ENCODE results near the gene SUPT4H1.

The SUPT4H1 gene

DNA sequence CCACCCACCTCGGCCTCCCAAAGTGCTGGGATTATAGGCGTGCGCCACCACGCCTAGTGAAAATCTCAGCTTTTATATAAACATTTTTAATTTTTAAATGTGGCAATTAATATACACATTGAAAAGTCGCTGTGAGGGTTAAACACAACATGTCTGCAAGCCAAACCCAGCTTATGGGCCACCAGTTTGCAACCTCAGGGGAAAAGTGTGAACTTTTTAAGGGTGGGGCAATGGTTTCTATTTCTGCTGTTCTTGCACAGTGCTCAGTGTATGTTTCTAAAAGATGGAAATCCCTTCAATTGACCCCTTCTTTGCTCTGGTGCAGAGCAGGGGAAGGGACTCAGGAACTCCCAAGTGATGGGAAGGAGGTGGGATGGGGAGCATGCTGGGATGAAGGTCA is 18.3 kb upstream of the SUPT4H1 start:
- Histone ChIP-seq H3K36me3 (ENCODE audit: insufficient read depth, low read length) (no peaks in the 10 kb centered on the region), H3K27me3 (ENCODE audit: insufficient read depth, low read length, poor library complexity) (no peaks in the 10 kb centered on the region), H3K4me2 (ENCODE audit: insufficient read depth, low read length) (no peak overlapping the region), H3K9me3 (ENCODE audit: insufficient read depth, low read length, severe bottlenecking) (no peaks in the 10 kb centered on the region), H3K27ac (ENCODE audit: low read length) (no peak overlapping the region), H3K9ac (ENCODE audit: low read depth, low read length) (no peak overlapping the region), H2AFZ (ENCODE audit: low read depth, low read length) (no peak overlapping the region), H3K4me1 (ENCODE audit: insufficient read depth, low read length) (no peaks in the 10 kb centered on the region), H4K20me1 (ENCODE audit: insufficient read depth, low read length) (no peaks in the 10 kb centered on the region), H3K4me3 (ENCODE audit: low read depth in 1 of 2, low read length in 2 of 2) (no peak overlapping the region), H3K79me2 (ENCODE audit: insufficient read depth, low read length) (no peaks in the 10 kb centered on the region)
- ATAC-seq (ENCODE audit: insufficient read depth, low read depth) (no peak), DNase-seq (no peak)
- no peak for TF ChIP-seq EZH2 (IDR thresholded peaks at IDR 0.05; ENCODE audit: borderline replicate concordance, low read depth, low read length, severe bottlenecking)
- TF ChIP-seq, protein P1, sequence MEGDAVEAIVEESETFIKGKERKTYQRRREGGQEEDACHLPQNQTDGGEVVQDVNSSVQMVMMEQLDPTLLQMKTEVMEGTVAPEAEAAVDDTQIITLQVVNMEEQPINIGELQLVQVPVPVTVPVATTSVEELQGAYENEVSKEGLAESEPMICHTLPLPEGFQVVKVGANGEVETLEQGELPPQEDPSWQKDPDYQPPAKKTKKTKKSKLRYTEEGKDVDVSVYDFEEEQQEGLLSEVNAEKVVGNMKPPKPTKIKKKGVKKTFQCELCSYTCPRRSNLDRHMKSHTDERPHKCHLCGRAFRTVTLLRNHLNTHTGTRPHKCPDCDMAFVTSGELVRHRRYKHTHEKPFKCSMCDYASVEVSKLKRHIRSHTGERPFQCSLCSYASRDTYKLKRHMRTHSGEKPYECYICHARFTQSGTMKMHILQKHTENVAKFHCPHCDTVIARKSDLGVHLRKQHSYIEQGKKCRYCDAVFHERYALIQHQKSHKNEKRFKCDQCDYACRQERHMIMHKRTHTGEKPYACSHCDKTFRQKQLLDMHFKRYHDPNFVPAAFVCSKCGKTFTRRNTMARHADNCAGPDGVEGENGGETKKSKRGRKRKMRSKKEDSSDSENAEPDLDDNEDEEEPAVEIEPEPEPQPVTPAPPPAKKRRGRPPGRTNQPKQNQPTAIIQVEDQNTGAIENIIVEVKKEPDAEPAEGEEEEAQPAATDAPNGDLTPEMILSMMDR (IDR thresholded peaks at IDR 0.05; ENCODE audit: borderline replicate concordance, extremely low read depth, low read length, poor library complexity, severe bottlenecking), result no peak

DNA sequence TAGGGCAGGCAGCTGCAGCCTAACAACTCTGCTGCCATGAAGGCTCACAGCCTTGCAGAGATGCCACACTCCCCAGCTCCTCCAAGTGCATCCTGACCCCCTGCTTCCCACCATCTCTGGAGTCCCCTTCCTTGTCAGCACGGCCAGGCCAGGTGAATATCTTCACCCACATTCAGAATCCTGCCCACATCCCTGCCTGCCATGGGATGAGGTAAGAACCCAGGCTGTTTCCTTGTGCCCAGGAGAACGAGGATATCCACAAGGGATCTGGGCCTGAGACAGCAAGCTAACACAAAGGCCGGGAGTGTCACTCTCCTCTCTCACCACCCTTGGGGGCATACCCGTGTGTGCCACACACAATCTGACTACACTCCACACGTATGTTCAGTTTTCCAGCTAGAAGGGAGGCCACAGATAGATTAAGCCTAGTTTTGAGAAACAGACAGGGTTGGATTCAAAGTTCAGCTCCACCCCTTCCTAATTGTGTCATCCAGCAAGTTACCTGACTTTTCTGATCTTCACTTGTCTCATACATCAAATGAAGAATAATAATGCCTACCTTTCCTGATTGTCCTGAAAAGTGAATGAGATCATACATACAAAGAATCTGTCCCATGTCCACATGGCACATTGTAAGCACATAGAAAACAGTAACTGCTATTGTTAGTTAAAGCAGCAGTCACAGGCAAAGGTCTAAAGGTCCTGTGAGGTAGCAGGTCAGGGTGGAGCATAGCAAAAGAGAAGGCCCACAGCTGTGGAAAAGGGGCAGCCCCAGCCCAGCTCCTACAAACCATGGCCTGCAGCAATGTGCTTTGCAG is 17.4 kb upstream of the SUPT4H1 start:
- H4K20me1 ChIP-seq (ENCODE audit: insufficient read depth, low read length), result no peaks in the 10 kb centered on the region
- H3K4me2 ChIP-seq (ENCODE audit: insufficient read depth, low read length), result no peak overlapping the region
- H3K9ac ChIP-seq (ENCODE audit: low read depth, low read length), result no peak overlapping the region
- no peaks in the 10 kb centered on the region for H3K36me3 ChIP-seq (ENCODE audit: insufficient read depth, low read length)
- H2AFZ ChIP-seq (ENCODE audit: low read depth, low read length), result no peak overlapping the region
- no peaks in the 10 kb centered on the region for H3K79me2 ChIP-seq (ENCODE audit: insufficient read depth, low read length)
- DNase-seq, result no peak
- no peak overlapping the region for H3K4me3 ChIP-seq (ENCODE audit: low read depth in 1 of 2, low read length in 2 of 2)
- no peaks in the 10 kb centered on the region for H3K4me1 ChIP-seq (ENCODE audit: insufficient read depth, low read length)
- H3K27ac ChIP-seq (ENCODE audit: low read length), result no peak overlapping the region
- no peaks in the 10 kb centered on the region for H3K9me3 ChIP-seq (ENCODE audit: insufficient read depth, low read length, severe bottlenecking)
- no peak for ATAC-seq (ENCODE audit: insufficient read depth, low read depth)
- TF ChIP-seq, protein P1 (IDR thresholded peaks at IDR 0.05; ENCODE audit: borderline replicate concordance, extremely low read depth, low read length, poor library complexity, severe bottlenecking), result no peak
- TF ChIP-seq EZH2 (IDR thresholded peaks at IDR 0.05; ENCODE audit: borderline replicate concordance, low read depth, low read length, severe bottlenecking), result no peak
- H3K27me3 ChIP-seq (ENCODE audit: insufficient read depth, low read length, poor library complexity), result no peaks in the 10 kb centered on the region

DNA sequence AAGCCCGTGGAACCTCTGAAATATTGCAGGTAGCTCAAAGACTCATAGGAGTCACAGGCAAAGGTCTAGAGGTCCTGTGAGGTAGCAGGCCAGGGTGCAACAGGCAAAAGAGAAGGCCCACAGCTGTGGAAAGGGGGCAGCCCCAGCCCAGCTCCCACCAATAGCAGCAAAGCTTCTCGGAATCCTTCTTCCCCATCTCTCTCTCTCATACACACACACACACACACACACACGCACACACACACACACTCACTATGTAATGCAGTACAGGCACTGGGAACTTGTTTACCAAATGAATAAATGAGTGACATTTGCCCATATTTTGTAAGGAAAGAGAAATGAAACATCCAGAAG is 16.8 kb upstream of the SUPT4H1 start:
- no peak overlapping the region for H3K4me2 ChIP-seq (ENCODE audit: insufficient read depth, low read length)
- H3K4me1 ChIP-seq (ENCODE audit: insufficient read depth, low read length), result no peaks in the 10 kb centered on the region
- no peak overlapping the region for H2AFZ ChIP-seq (ENCODE audit: low read depth, low read length)
- H3K36me3 ChIP-seq (ENCODE audit: insufficient read depth, low read length), result no peaks in the 10 kb centered on the region
- no peak for TF ChIP-seq EZH2 (IDR thresholded peaks at IDR 0.05; ENCODE audit: borderline replicate concordance, low read depth, low read length, severe bottlenecking)
- TF ChIP-seq, protein P1 (IDR thresholded peaks at IDR 0.05; ENCODE audit: borderline replicate concordance, extremely low read depth, low read length, poor library complexity, severe bottlenecking), result no peak
- DNase-seq (no peak), ATAC-seq (ENCODE audit: insufficient read depth, low read depth) (no peak)
- no peak overlapping the region for H3K9ac ChIP-seq (ENCODE audit: low read depth, low read length)
- no peaks in the 10 kb centered on the region for H4K20me1 ChIP-seq (ENCODE audit: insufficient read depth, low read length)
- H3K4me3 ChIP-seq (ENCODE audit: low read depth in 1 of 2, low read length in 2 of 2), result no peak overlapping the region
- no peaks in the 10 kb centered on the region for H3K27me3 ChIP-seq (ENCODE audit: insufficient read depth, low read length, poor library complexity)
- no peaks in the 10 kb centered on the region for H3K9me3 ChIP-seq (ENCODE audit: insufficient read depth, low read length, severe bottlenecking)
- H3K27ac ChIP-seq (ENCODE audit: low read length), result no peak overlapping the region
- no peaks in the 10 kb centered on the region for H3K79me2 ChIP-seq (ENCODE audit: insufficient read depth, low read length)
